GM21529 (cell line): ENCODE data around the gene LARP4B.
A peak's percentile ranks its signal among the peaks of the same experiment; 100 is the strongest.

Experiments
- ATAC-seq: cut with Tn5 transposase; IDR thresholded peaks from one replicate; pipeline ENCODE4 v1.9.1; 2021; ENCODE audit not compliant: unreplicated experiment

Gene LARP4B

GRCh38 chr10:870564-871166 is 60.8 kb downstream of the LARP4B start:
- ATAC-seq = no peak

- no peak for ATAC-seq
These were observed 62.3 kb downstream of the LARP4B start for GRCh38 chr10:869171-869570.

GRCh38 chr10:867807-868206 is 63.7 kb downstream of the LARP4B start:
- no peak for ATAC-seq

- ATAC-seq = no peak
These were observed 64.9 kb downstream of the LARP4B start for GRCh38 chr10:866577-866941.

- peak; percentile 49 for ATAC-seq
These were observed 65.5 kb downstream of the LARP4B start for GRCh38 chr10:865924-866576.

- no peak for ATAC-seq
These were observed 66.2 kb downstream of the LARP4B start for GRCh38 chr10:865257-865656.

- ATAC-seq = no peak
These were observed 71.0 kb downstream of the LARP4B start for GRCh38 chr10:860519-860918.

GRCh38 chr10:856416-857157 is 74.9 kb downstream of the LARP4B start:
- ATAC-seq = no peak

- no peak for ATAC-seq
These were observed 75.8 kb downstream of the LARP4B start for GRCh38 chr10:855671-856070.

- no peak for ATAC-seq
These were observed 76.4 kb downstream of the LARP4B start for GRCh38 chr10:855079-855478.

- no peak for ATAC-seq
These were observed 78.5 kb downstream of the LARP4B start for GRCh38 chr10:853017-853416.

GRCh38 chr10:852386-852785 is 79.1 kb downstream of the LARP4B start:
- peak; percentile 30 for ATAC-seq

GRCh38 chr10:851901-852300 is 79.6 kb downstream of the LARP4B start:
- ATAC-seq = peak; percentile 96

GRCh38 chr10:850093-850492 is 81.4 kb downstream of the LARP4B start:
- no peak for ATAC-seq

- ATAC-seq = no peak
These were observed 83.6 kb downstream of the LARP4B start for GRCh38 chr10:847868-848267.

GRCh38 chr10:846126-846685 is 85.3 kb downstream of the LARP4B start:
- ATAC-seq = no peak

- no peak for ATAC-seq
These were observed 86.0 kb downstream of the LARP4B start for GRCh38 chr10:845526-845925.

GRCh38 chr10:844552-844951 is 87.0 kb downstream of the LARP4B start:
- no peak for ATAC-seq

- ATAC-seq = no peak
These were observed 87.8 kb downstream of the LARP4B start for GRCh38 chr10:843703-844102.

GRCh38 chr10:842795-843194 is 88.7 kb downstream of the LARP4B start:
- ATAC-seq = no peak

- ATAC-seq = no peak
These were observed 90.0 kb downstream of the LARP4B start for GRCh38 chr10:841535-841934.
